Endothelial cell of umbilical vein (primary cell): ENCODE data around the gene PTPRZ1.

Experiments used
- EZH2 ChIP-seq: IDR thresholded peaks from 2 replicates; pipeline ENCODE4 v1.6.1; 2012; ENCODE audit warnings: borderline replicate concordance, low read depth, mild to moderate bottlenecking, moderate library complexity, low read length, inconsistent platforms; ENCODE audit not compliant: severe bottlenecking
- JUN ChIP-seq: IDR thresholded peaks from 2 replicates; pipeline ENCODE4 v1.6.1; 2011; ENCODE audit warnings: borderline replicate concordance, low read depth; ENCODE audit not compliant: insufficient read length, insufficient read depth
- POLR2A ChIP-seq: IDR thresholded peaks from 2 replicates; pipeline ENCODE4 v1.6.1; 2012; ENCODE audit warnings: low read depth, mild to moderate bottlenecking, control low read depth, low read length
- POLR2AphosphoS5 ChIP-seq: IDR thresholded peaks from 2 replicates; pipeline ENCODE4 v1.6.1; 2012; ENCODE audit warnings: low read depth, mild to moderate bottlenecking, control low read depth, low read length, moderate library complexity; ENCODE audit not compliant: insufficient read depth
- TF ChIP-seq, protein P1 (sequence below), 2 donors: IDR thresholded peaks; 1 replicate in 1 of 2; 2 replicates in 1 of 2; pipeline ENCODE4 v1.5.1; 2011; ENCODE audit warnings: low read length in 2 of 2, mild to moderate bottlenecking in 2 of 2, moderate library complexity in 2 of 2, control low read depth in 1 of 2, inconsistent platforms in 1 of 2, low read depth in 1 of 2; ENCODE audit not compliant: insufficient read depth in 1 of 2; ENCODE audit errors: extremely low read depth in 1 of 2
- TF ChIP-seq, protein P2 (sequence below): IDR thresholded peaks from 2 replicates; pipeline ENCODE4 v1.6.1; 2011; ENCODE audit not compliant: insufficient read depth, insufficient read length

DNA sequence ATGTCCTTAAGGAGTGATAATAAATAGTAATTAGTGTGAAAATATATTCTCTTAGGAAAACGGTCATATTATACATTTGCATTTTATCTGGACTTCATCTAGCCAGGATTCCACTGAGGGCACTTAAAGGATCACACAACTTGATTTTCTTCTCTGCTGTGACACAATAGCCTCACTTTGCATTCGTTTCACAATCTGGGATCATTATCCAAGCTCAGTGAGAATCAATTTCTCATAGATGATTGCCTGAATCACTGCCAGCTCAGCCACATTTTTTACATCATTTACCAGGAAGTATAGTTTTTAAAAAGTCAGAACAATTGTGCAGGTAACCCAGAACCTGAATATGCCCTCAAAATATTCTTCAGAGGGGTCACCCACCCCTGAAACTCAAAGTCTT lies 68.9 kb downstream of the PTPRZ1 start:
- TF ChIP-seq, protein P1, sequence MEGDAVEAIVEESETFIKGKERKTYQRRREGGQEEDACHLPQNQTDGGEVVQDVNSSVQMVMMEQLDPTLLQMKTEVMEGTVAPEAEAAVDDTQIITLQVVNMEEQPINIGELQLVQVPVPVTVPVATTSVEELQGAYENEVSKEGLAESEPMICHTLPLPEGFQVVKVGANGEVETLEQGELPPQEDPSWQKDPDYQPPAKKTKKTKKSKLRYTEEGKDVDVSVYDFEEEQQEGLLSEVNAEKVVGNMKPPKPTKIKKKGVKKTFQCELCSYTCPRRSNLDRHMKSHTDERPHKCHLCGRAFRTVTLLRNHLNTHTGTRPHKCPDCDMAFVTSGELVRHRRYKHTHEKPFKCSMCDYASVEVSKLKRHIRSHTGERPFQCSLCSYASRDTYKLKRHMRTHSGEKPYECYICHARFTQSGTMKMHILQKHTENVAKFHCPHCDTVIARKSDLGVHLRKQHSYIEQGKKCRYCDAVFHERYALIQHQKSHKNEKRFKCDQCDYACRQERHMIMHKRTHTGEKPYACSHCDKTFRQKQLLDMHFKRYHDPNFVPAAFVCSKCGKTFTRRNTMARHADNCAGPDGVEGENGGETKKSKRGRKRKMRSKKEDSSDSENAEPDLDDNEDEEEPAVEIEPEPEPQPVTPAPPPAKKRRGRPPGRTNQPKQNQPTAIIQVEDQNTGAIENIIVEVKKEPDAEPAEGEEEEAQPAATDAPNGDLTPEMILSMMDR (IDR thresholded peaks at IDR 0.05; ENCODE audit: extremely low read depth in 1 of 2, insufficient read depth in 1 of 2, low read depth in 1 of 2, low read length in 2 of 2), result no peak
- TF ChIP-seq POLR2A (no peak), EZH2 (no peak), JUN (no peak), POLR2AphosphoS5 (no peak)
- TF ChIP-seq, protein P2, sequence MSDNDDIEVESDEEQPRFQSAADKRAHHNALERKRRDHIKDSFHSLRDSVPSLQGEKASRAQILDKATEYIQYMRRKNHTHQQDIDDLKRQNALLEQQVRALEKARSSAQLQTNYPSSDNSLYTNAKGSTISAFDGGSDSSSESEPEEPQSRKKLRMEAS, result no peak
